Large intestine (tissue), 3 donors: ENCODE results near the gene NOL6. TPM values are rescaled to one million over a fixed set of nuclear protein-coding genes. Genes with fewer than 3 reads are reported as not detected.

Experiments used
- DNase-seq, 2 donors: peaks; one replicate each; pipeline versions ENCODE4 v3.0.0 to v3.0.0-alpha.2; 2013
- H3K27ac ChIP-seq: one replicate; pipeline ENCODE4 v1.5.1; 2013; ENCODE audit warnings: low read length
- H3K27me3 ChIP-seq: 2 replicates; pipeline ENCODE4 v1.6.1; 2013; ENCODE audit warnings: low read length; ENCODE audit not compliant: control insufficient read depth, insufficient read depth
- H3K36me3 ChIP-seq: 2 replicates; pipeline ENCODE4 v1.6.1; 2013; ENCODE audit warnings: low read length; ENCODE audit not compliant: control insufficient read depth, insufficient read depth
- H3K4me1 ChIP-seq: one replicate; pipeline ENCODE4 v1.6.1; 2013; ENCODE audit warnings: low read length; ENCODE audit not compliant: control insufficient read depth, insufficient read depth
- H3K4me3 ChIP-seq: one replicate; pipeline ENCODE4 v1.5.1; 2013; ENCODE audit warnings: low read length
- H3K9me3 ChIP-seq: one replicate; pipeline ENCODE4 v1.6.1; 2013; ENCODE audit warnings: mild to moderate bottlenecking, low read depth, low read length, moderate library complexity; ENCODE audit not compliant: control insufficient read depth
- WGBS: methylation state at CpG from one replicate; pipeline ENCODE4 v1.1.5; 2013; ENCODE audit warnings: low lambda C conversion rate; ENCODE audit not compliant: insufficient coverage; 5-methylcytosine and 5-hydroxymethylcytosine counted together
- polyA plus RNA-seq: library from polyadenylated mRNA; unstranded; fragments of 120-200 nt; gene quantifications from one replicate; pipeline ENCODE4 v1.2.1, GENCODE V29; 2013

Gene NOL6
- polyA plus RNA-seq, 1 donor, result 22.2 TPM

DNA sequence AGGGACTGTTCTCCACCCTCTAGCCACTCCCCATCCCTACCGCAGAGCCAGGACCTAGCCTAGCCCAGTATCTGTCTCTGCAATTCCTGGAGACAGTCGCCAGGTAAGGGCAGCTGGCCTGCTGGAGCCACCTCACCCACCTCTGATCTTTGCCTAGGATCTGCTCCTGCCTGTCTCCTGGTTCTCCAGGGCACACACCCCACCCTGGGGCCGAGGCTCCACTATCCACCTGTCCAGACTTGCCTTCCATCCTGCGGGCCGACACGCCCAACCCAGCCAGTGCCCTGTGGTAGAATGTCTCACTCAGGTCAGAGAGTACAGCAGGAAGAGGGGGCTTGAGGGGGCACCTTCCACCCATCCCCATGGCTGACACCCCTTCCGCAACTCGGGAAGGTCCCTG lies 55.6 kb downstream of the NOL6 start:
- Histone ChIP-seq H3K4me3 (no peak overlapping the region), H3K4me1 (peaks cover 31% of the 10 kb centered on the region), H3K36me3 (no peaks in the 10 kb centered on the region), H3K27ac (no peak overlapping the region), H3K27me3 (no peaks in the 10 kb centered on the region), H3K9me3 (no peaks in the 10 kb centered on the region)
- peak in 1 of 2 donors; percentile 33 for DNase-seq
- WGBS, result no CpG with 5 or more reads among the region's 8 CpGs

DNA sequence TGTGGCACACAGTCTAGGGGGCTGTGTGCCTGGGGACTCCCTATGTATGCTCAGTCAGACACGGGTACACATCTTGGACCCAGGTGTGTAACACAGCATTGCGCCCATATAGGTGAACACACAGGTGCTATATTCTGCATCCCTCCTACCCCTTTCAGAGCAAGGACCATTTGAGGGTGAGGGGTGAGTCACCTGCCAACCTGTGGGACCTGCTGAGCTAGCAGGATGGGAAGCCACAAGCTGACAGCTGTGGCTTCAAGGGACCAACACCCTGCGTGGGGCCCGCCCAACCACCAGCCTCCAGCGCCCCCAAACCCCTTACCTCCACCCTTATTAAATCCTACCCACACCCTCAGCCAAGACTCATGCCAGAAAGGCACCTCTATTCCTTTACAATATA lies 56.7 kb downstream of the NOL6 start:
- Histone ChIP-seq H3K9me3 (no peaks in the 10 kb centered on the region), H3K36me3 (no peaks in the 10 kb centered on the region), H3K27ac (peak overlapping the region; percentile 27), H3K4me3 (no peak overlapping the region), H3K27me3 (no peaks in the 10 kb centered on the region), H3K4me1 (peaks cover 31% of the 10 kb centered on the region)
- no peak for DNase-seq
- WGBS, result no CpG with 5 or more reads among the region's 5 CpGs

DNA sequence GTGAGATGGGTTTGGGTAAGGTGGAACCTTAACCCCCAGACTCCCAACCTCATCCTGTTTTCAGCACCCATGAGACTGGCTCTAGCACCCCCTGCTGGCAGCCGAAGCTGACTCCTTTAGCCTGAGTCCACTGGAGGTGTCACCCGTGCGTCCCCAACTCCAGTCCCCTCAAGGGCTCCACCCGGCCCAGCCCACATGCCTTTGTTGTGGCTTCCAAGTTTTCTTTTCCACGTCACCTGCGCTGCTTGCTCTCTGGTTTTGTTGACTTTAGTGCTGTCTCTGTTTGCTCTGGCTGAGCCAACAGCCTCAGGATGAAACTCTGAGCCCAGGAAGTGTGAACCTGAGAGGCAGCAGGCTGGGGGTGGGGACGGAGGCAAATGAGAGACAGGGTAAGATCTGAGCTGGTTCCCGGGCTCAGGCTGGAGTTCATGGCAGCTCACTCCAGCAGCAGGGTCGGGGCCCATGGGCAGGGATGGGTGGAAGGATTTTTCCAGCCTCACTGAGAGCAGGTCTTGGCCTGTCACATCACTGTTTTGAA lies 58.2 kb downstream of the NOL6 start:
- no peaks in the 10 kb centered on the region for H3K36me3 ChIP-seq
- H3K9me3 ChIP-seq, result no peaks in the 10 kb centered on the region
- peaks cover 31% of the 10 kb centered on the region for H3K4me1 ChIP-seq
- no peak overlapping the region for H3K4me3 ChIP-seq
- peak; percentile 83 to 90 for DNase-seq
- peak overlapping the region; percentile 42 for H3K27ac ChIP-seq
- WGBS, result no CpG with 5 or more reads among the region's 9 CpGs
- H3K27me3 ChIP-seq, result no peaks in the 10 kb centered on the region

DNA sequence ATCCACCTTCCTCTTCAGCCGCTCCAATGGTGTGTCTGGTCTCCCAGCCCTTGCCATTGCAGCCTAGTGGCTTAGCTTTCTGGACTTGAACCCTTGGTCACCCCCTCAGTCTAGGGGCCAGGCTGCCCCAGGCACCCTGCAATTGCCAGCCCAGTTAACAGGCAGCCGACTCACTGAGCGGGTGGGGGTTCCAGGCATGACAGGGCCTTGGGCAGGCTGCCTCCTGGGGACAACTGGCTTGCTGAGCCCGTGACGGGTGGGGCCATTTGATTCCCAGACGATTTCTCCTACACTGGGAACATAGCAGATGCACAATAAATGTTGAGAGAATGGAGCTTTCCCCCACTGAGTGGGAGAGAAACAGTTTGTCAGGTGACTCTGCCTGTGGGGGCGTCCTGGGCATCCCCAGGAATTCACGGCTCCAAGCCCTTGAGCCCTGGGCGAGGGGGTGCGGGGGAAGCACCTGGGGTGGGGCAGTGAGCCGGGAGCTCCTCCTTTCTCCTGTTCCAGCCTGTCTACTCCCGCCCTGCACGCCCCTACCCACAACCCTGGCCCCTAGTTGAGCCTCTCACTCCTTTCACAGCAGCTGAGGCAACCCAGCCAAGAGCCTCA lies 58.7 kb downstream of the NOL6 start:
- WGBS, result no CpG with 5 or more reads among the region's 13 CpGs
- H3K36me3 ChIP-seq, result no peaks in the 10 kb centered on the region
- H3K4me3 ChIP-seq, result no peak overlapping the region
- no peaks in the 10 kb centered on the region for H3K27me3 ChIP-seq
- H3K27ac ChIP-seq, result peak overlapping the region; percentile 42
- peak in 1 of 2 donors; percentile 47 for DNase-seq
- H3K4me1 ChIP-seq, result peaks cover 31% of the 10 kb centered on the region
- H3K9me3 ChIP-seq, result no peaks in the 10 kb centered on the region

DNA sequence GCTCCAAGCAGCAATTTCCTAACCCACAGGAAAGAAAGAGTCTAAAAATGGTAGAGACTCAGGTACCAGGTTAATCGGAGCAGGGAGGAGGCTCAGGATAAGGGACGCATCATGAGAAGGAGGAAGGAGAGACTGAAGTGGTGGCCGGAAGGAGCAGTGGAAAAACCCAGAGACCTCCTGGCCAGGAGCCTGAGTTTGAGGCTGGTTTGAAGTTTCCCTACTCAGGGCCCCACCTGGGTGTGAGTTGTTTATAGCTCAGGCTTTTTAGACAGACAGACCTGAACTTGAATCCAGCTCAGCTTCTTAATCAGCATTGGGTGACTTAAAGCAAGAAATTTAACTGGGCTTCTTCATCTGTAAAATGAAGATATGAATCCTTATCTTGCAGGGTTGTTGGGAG lies 59.5 kb downstream of the NOL6 start:
- peak in 1 of 2 donors; percentile 26 for DNase-seq
- Histone ChIP-seq H3K9me3 (no peaks in the 10 kb centered on the region), H3K4me3 (no peak overlapping the region), H3K27me3 (no peaks in the 10 kb centered on the region), H3K27ac (peak overlapping the region; percentile 42), H3K36me3 (no peaks in the 10 kb centered on the region), H3K4me1 (peaks cover 31% of the 10 kb centered on the region)
- 62% methylated on average over 2 of the region's 3 CpGs for WGBS

Other genes with a start within 250 kb of the NOL6 start
- 82.4 TPM for gene SPINK4, start 233.8 kb downstream of the NOL6 start, polyA plus RNA-seq
- 72.9 TPM for gene BAG1, start 209.2 kb downstream of the NOL6 start, polyA plus RNA-seq
- gene CHMP5, start 208.9 kb downstream of the NOL6 start, polyA plus RNA-seq, result 82.0 TPM
- 33.4 TPM for gene NFX1, start 183.4 kb downstream of the NOL6 start, polyA plus RNA-seq
- 40.9 TPM for gene AQP7, start 71.4 kb downstream of the NOL6 start, polyA plus RNA-seq
- gene AQP3, start 26.3 kb downstream of the NOL6 start, polyA plus RNA-seq, result 103 TPM
- 0.22 TPM for gene ANKRD18B, start 50.3 kb upstream of the NOL6 start, polyA plus RNA-seq